ENCODE data around the gene SERTAD1.
A peak's percentile ranks its signal among the peaks of the same experiment; 100 is the strongest.

DNA sequence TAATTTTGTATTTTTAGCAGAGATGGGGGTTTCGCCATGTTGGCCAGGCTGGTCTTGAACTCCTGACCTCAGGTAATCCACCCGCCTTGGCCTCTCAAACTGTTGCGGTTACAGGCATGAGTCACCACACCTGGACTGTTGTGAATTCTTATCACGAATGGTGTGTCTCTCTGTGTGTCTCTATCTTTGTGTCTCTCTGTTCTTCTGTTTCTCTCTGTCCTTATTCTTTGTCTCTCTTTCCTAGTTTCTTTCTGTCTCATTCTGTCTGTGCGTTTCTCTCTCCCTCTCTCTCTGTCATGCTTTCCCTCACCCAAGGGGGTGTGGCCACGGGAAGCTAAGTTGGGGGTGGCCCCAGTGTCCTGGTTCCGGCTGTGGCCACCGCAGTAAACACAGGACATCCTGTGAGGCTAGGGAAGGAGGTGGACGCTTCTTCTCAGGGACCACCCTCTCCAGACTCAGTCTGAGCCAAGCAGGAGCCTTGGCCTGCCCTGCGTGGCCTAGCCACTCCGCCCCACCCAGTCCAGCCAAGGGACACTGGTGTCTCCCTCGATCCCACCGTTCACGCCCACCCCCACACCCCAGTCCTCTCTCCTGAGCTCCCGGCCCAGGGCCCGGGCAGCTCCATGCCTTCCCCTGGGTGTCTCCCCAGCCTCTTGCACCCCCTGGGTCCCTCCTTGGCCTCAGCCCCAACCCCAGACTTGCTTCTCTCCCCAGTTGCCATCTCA lies 8.7 kb downstream of the SERTAD1 start:
- TF ChIP-seq, protein P1, sequence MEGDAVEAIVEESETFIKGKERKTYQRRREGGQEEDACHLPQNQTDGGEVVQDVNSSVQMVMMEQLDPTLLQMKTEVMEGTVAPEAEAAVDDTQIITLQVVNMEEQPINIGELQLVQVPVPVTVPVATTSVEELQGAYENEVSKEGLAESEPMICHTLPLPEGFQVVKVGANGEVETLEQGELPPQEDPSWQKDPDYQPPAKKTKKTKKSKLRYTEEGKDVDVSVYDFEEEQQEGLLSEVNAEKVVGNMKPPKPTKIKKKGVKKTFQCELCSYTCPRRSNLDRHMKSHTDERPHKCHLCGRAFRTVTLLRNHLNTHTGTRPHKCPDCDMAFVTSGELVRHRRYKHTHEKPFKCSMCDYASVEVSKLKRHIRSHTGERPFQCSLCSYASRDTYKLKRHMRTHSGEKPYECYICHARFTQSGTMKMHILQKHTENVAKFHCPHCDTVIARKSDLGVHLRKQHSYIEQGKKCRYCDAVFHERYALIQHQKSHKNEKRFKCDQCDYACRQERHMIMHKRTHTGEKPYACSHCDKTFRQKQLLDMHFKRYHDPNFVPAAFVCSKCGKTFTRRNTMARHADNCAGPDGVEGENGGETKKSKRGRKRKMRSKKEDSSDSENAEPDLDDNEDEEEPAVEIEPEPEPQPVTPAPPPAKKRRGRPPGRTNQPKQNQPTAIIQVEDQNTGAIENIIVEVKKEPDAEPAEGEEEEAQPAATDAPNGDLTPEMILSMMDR (IDR thresholded peaks at IDR 0.05 in 8 of 11, conservative IDR thresholded peaks at IDR 0.05 in 3 of 11), result no peak
- TF ChIP-seq POLR2A (IDR thresholded peaks at IDR 0.05) (peak in 1 of 3 donors; percentile 58), POLR2AphosphoS5 (IDR thresholded peaks at IDR 0.05) (peak; percentile 83 to 95 (median 93))
